ENCODE measurements around the gene SLC17A5.
"Not testable (repeated sequence)": the region's sequence is repeated elsewhere in the genome, so short reads cannot be mapped to it uniquely, and the experiment has no call there.

SLC17A5 gene

GRCh38 chr6:73613806-73614536, 39.8 kb downstream of the SLC17A5 start:
- DNase-seq (ENCODE audit: low spot score) = no peak

- no peak for DNase-seq (ENCODE audit: low spot score)
These were observed 41.2 kb downstream of the SLC17A5 start for GRCh38 chr6:73612611-73613010.

- peak; percentile 38 for DNase-seq (ENCODE audit: low spot score)
These were observed 43.1 kb downstream of the SLC17A5 start for GRCh38 chr6:73610444-73611275.

GRCh38 chr6:73608761-73609160, 45.0 kb downstream of the SLC17A5 start:
- DNase-seq (ENCODE audit: low spot score) = no peak

GRCh38 chr6:73606428-73606827, 47.4 kb downstream of the SLC17A5 start:
- no peak for DNase-seq (ENCODE audit: low spot score)

- no peak for DNase-seq (ENCODE audit: low spot score)
These were observed 49.3 kb downstream of the SLC17A5 start for GRCh38 chr6:73604461-73604860.

GRCh38 chr6:73604020-73604419, 49.8 kb downstream of the SLC17A5 start:
- DNase-seq (ENCODE audit: low spot score) = no peak

- no peak for DNase-seq (ENCODE audit: low spot score)
These were observed 67.3 kb downstream of the SLC17A5 start for GRCh38 chr6:73586416-73586974.

GRCh38 chr6:73585566-73586415, 68.0 kb downstream of the SLC17A5 start:
- DNase-seq (ENCODE audit: low spot score) = peak; percentile 64

- no peak for DNase-seq (ENCODE audit: low spot score)
These were observed 72.5 kb downstream of the SLC17A5 start for GRCh38 chr6:73581293-73581692.

GRCh38 chr6:73580247-73581149, 73.3 kb downstream of the SLC17A5 start:
- DNase-seq (ENCODE audit: low spot score) = peak; percentile 90

- peak; percentile 78 for DNase-seq (ENCODE audit: low spot score)
These were observed 73.9 kb downstream of the SLC17A5 start for GRCh38 chr6:73579851-73580246.

- DNase-seq (ENCODE audit: low spot score) = no peak
These were observed 74.4 kb downstream of the SLC17A5 start for GRCh38 chr6:73579389-73579788.

- no peak for DNase-seq (ENCODE audit: low spot score)
These were observed 76.1 kb downstream of the SLC17A5 start for GRCh38 chr6:73577676-73578075.

GRCh38 chr6:73572531-73572930, 81.3 kb downstream of the SLC17A5 start:
- DNase-seq (ENCODE audit: low spot score) = not testable (repeated sequence)

- DNase-seq (ENCODE audit: low spot score) = not testable (repeated sequence)
These were observed 82.3 kb downstream of the SLC17A5 start for GRCh38 chr6:73571218-73572181.

GRCh38 chr6:73569121-73569520, 84.7 kb downstream of the SLC17A5 start:
- no peak for DNase-seq (ENCODE audit: low spot score)

GRCh38 chr6:73566954-73567591, 86.7 kb downstream of the SLC17A5 start:
- peak; percentile 85 for DNase-seq (ENCODE audit: low spot score)

- not testable (repeated sequence) for DNase-seq (ENCODE audit: low spot score)
These were observed 87.3 kb downstream of the SLC17A5 start for GRCh38 chr6:73566486-73566871.

Data from AG08395 (cell line).